HG03460 (cell line): ENCODE measurements around the gene VWA1.
"Not testable (repeated sequence)": the region's sequence is repeated elsewhere in the genome, so short reads cannot be mapped to it uniquely, and the experiment has no call there.

Source experiments
- ATAC-seq: cut with Tn5 transposase; IDR thresholded peaks from one replicate; pipeline ENCODE4 v1.9.1; 2021; ENCODE audit not compliant: unreplicated experiment

Gene VWA1

DNA sequence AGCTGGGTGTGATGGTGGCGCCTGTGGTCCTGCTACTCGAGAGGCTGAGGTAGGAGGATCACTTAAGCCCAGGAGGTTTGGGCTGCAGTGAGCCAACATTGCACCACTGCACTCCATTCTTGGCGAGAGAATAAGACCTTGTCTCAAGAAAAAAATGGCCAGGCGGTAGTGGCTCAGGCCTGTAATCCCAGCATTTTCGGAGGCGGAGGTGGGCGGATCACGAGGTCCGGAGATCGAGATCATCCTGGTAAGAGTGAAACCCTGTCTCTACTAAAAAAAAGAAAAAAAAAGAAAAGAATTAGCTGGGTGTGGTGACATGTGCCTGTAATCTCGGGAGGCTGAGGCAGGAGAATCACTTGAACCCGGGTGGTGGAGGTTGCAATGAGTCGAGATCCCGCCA is 47.4 kb downstream of the VWA1 start:
- no peak for ATAC-seq

DNA sequence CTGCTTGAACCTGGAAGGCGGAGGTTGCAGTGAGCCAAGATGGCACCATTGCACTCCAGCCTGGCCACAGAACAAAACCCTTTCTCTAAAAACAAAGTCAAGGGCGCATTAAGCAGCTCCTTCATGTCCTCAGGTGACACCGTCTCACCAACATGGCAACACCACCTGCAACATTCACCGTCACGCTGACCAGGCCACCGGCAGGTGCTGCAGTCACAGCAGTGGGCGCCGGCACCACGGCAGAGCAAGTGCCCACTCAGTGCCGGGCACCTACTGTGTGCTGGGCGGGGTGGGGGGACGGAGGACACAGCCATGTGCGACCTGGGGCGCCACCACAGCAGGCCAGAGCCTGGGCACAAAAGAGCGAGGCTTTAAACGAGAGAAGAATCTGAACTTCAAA is 48.2 kb downstream of the VWA1 start:
- no peak for ATAC-seq

DNA sequence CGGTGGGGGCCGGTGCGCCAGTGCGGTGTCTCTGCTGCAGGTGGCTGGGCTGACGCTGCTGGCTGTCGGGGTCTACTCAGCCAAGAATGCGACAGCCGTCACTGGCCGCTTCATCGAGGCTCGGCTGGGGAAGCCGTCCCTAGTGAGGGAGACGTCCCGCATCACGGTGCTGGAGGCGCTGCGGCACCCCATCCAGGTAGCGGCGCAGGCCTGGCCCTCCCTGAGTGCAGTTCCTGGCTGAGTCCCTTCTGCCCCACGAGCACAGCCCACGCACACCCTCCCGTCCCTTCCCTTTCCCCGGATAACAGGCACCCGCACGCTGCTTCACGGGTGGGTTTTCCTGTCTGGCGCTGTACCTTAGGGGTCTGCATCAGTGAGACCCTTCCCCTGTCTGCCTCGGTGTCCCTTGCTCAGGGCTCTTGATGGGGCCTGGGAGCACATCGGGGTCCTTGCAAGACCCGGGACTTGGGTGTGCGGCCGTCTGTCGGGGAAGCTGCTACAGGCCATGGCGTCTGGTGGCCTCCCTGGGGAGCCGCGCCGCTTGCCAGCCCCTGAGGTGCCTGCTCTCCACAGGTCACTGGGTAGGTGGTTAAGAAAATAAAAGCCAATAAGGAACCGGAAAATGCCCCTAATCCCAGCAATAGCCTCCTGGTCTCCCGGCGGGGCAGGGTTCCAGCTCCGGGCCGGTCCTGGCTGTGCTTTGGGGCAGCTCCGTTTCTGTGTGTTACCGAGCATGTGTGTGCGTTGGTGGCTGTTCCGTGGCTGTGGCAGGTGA is 49.7 kb downstream of the VWA1 start:
- ATAC-seq: not testable (repeated sequence)

DNA sequence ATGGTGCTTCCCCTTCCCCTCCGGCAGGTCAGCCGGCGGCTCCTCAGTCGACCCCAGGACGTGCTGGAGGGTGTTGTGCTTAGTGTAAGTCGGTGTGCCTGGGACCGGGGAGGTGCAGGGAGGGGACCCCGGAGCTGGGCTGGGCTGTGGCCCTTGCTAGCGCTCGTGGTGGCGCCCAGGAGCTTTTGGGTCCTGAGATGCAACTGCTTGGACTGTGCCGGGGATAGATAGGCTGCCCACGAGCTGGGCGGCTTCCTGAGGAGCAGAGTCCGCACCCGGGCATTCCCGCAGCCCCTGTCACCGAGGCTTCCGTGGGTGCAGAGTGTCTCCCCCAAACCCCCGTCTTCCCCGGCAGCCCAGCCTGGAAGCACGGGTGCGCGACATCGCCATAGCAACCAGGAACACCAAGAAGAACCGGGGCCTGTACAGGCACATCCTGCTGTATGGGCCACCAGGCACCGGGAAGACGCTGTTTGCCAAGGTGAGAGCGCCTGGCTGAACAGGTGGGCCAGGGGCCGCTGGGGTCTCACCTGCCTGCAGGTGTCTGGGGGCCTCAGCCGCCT is 50.3 kb downstream of the VWA1 start:
- not testable (repeated sequence) for ATAC-seq

DNA sequence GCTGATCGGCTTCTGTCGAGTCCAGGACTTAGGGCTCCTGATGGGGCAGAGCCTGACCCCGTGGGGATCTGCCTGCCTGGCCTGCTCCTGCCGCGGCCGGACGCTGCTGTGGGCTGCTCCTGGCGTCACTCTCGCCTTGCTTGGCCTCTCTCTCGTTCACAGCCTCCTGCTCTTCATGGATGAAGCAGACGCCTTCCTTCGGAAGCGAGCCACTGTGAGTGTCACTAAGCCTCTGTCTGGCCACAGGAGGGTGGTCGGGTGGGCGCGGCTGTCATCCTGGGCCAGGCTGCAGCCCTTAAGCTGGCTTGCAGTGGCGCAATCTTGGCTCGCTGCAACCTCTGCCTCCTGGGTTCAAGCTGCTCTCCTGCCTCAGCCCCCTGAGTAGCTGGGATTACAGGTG is 52.2 kb downstream of the VWA1 start:
- no peak for ATAC-seq

DNA sequence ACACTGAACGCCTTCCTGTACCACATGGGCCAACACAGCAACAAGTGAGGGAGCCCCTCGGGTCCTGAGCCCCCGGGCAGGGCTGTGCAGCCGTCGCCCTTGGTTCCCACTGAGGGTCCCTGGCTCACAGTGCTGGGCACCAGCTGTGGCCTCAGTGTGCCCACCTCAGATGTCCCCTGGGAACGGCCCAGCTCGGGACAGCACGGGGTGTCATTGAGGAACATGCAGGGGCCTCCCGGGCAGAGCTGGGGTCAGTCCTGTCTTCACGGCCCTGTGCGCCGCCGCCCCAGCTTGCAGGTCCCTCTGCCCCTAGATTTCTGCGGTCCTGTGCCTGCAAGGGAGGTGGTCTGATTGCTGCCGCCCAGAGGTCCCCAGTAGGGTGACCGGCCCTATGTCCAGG is 53.7 kb downstream of the VWA1 start:
- ATAC-seq: no peak

DNA sequence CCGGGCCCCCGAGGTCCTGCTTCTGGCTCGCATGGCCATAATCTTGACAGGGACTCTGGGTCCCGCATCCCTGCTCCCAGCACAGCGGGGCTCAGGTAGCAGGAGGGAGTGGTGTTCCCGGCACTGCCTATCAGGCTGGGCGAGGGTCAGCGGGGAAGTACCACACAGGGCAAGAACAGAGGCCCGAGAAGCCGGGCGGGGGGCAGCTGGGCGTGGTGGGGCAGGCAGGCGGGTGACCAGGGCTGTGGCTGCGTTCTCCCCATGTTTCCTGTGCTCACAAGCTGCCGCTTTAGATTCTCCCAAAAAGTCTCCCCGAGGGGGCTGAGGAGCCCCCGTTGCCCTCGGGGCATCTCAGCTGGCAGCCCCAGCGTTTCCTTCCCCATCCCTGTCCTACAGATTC is 54.4 kb downstream of the VWA1 start:
- no peak for ATAC-seq

DNA sequence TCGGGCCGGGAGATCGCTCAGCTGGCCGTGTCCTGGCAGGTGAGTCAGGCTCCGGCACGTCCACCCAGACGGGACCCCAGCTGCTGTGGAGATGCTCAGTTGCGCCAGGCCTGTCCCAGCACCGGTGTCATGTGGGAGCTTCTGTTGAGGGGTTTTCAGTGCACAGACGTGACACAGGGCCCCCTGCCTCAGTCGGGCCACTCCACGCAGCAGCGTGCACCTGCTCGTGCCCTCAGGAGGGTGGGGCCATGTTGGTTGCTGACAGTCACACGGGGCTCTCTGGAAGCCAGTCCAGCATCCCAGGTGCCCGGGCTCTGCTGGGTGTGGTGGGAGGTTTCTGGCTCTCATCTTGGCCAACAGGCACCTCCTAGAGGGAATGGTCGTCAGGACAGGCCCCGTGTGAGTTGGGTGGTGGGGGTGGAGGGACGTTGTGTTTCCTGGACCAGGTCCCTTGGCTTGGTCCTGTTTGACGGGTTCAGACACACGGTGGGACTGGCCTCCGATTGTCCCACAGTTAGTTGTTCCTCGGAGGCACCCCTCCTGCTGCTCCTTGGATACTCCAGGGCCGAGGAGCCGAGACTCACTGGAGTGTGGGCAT is 55.2 kb downstream of the VWA1 start:
- no peak for ATAC-seq

DNA sequence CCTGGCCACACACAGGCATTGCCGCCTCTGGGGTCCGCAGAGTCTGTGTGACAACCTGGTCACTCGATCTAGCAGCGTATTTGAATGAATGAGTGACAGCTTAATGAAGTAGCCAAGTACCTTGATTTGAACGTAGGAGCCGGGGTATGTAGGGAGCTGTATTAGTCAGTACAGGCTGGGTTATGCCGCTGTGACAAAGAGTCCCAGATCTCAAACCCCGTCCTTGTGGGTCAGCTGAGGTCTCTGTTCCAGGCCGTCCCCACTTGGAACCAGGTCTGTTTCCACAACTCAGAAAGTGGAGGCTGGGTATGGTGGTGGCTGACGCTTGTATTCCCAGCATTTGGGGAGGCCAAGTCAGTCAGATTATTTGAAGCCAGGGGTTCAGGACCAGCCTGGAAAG is 56.1 kb downstream of the VWA1 start:
- ATAC-seq: no peak
